ENCODE results near the gene SGSM1. TPM values are rescaled to one million over a fixed set of nuclear protein-coding genes. Genes with fewer than 3 reads are reported as not detected.

The SGSM1 gene
- 1 to 10 TPM in 1 of 2 donors, under 1 TPM in 1; 0.70 to 3.0 TPM for total RNA-seq
- 2.5 to 5.1 reads per million in 2 donors for total RNA-seq

GRCh38 chr22:24805790-24806662, at the start of gene SGSM1:
TSS of gene SGSM1 (plus strand) at chr22:24806211. CDS start at chr22:24806326, 115 bp downstream.
- ATAC-seq, result peak; percentile 95
- peak; percentile 60 to 67 (median 66) for DNase-seq
- Mint-ChIP-seq H3K36me3 (ENCODE audit: low read depth) (peaks cover 2% of the 10 kb centered on the region), H3K4me1 (peaks cover 31% of the 10 kb centered on the region), H3K4me3 (peak within 1 kb of the TSS; percentile 84), H3K27me3 (no peaks in the 10 kb centered on the region), H3K27ac (peak within 1 kb of the TSS; percentile 90)
- H3K9me3 ChIP-seq (ENCODE audit: control insufficient read depth, low read length, poor library complexity, severe bottlenecking), result no peaks in the 10 kb centered on the region

- no peaks in the 10 kb centered on the region for H3K36me3 Mint-ChIP-seq (ENCODE audit: low read depth)
- peaks cover 21% of the 10 kb centered on the region for H3K27me3 Mint-ChIP-seq
- no peaks in the 10 kb centered on the region for H3K9me3 ChIP-seq (ENCODE audit: control insufficient read depth, low read length, poor library complexity, severe bottlenecking)
- ATAC-seq (no peak), DNase-seq (peak in 2 of 3 donors; percentile 20 to 49)
- no peaks in the 10 kb centered on the region for H3K4me1 Mint-ChIP-seq
- no peak overlapping the region for H3K4me3 Mint-ChIP-seq
- H3K27ac Mint-ChIP-seq, result no peak overlapping the region
Observed at GRCh38 chr22:24758164-24758799, 47.7 kb upstream of the SGSM1 start.

DNA sequence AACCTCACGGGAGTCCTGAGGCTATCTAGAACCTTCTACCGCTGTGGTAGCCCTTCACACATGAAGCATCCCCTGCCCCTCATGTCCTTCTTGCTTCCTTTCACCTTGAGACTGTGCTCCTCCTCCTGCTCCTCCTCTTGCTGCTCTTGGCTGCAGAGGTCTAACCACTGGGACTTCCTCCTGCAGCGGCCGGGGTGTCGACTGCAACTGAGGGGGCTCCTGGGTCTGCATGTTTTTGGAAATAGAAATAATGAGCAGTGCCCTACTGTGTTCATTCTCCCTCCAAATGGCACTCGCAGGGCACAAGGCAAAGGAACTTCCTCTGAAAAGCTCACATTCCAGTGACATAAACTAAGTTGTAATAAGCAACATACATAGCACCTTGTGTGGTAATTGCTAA, 46.2 kb upstream of the SGSM1 start:
- H3K9me3 ChIP-seq (ENCODE audit: control insufficient read depth, low read length, poor library complexity, severe bottlenecking), result no peaks in the 10 kb centered on the region
- Mint-ChIP-seq H3K27ac (no peak overlapping the region), H3K27me3 (peaks cover 26% of the 10 kb centered on the region), H3K4me3 (no peak overlapping the region), H3K4me1 (no peaks in the 10 kb centered on the region), H3K36me3 (ENCODE audit: low read depth) (no peaks in the 10 kb centered on the region)
- DNase-seq (no peak), ATAC-seq (no peak)

GRCh38 chr22:24760708-24761306, 45.2 kb upstream of the SGSM1 start:
- H3K9me3 ChIP-seq (ENCODE audit: control insufficient read depth, low read length, poor library complexity, severe bottlenecking), result no peaks in the 10 kb centered on the region
- DNase-seq, result no peak
- Mint-ChIP-seq H3K27me3 (peaks cover 24% of the 10 kb centered on the region), H3K36me3 (ENCODE audit: low read depth) (no peaks in the 10 kb centered on the region), H3K4me1 (no peaks in the 10 kb centered on the region), H3K27ac (no peak overlapping the region), H3K4me3 (no peak overlapping the region)
- ATAC-seq, result no peak

- H3K4me1 Mint-ChIP-seq, result no peaks in the 10 kb centered on the region
Observed at GRCh38 chr22:24761888-24762675, 43.9 kb upstream of the SGSM1 start.

DNA sequence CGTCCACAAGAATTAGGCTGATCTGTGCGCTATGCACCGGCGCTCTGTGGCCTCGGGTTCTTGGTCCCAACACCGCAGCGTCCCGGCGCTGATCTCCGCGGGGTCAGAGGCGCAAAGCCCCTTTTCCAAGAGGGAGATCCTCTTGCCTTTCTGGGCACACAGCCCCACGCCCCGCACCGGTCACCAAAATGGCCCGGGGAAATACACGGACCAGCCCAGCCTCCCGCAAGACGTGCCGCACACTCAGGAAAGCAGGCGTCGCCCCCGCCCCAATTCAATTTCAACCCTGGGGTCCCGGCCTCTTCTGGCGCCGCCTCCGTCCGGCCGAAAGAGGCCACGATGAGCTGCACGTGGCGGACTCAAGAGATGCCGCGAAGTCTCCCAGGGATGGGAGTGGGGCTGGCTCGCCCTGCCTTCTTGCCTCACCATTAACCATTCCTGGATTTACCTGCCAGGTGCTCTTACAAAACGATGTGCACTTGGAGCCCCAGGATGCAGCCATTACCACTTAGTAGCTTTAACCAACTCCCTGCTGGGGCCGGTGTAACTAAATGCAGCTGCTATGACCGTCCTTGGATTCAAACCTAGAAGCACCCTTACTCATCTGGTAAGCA, 42.0 kb upstream of the SGSM1 start:
- no peak for DNase-seq
- no peaks in the 10 kb centered on the region for H3K9me3 ChIP-seq (ENCODE audit: control insufficient read depth, low read length, poor library complexity, severe bottlenecking)
- Mint-ChIP-seq H3K4me3 (no peak overlapping the region), H3K27me3 (peaks cover 21% of the 10 kb centered on the region), H3K4me1 (no peaks in the 10 kb centered on the region), H3K27ac (no peak overlapping the region), H3K36me3 (ENCODE audit: low read depth) (no peaks in the 10 kb centered on the region)
- ATAC-seq, result no peak

More at GRCh38 chr22:24761888-24762675, 43.9 kb upstream of the SGSM1 start:
- DNase-seq, result no peak
- H3K9me3 ChIP-seq (ENCODE audit: control insufficient read depth, low read length, poor library complexity, severe bottlenecking), result no peaks in the 10 kb centered on the region
- H3K27ac Mint-ChIP-seq, result no peak overlapping the region
- H3K4me3 Mint-ChIP-seq, result no peak overlapping the region
- no peaks in the 10 kb centered on the region for H3K36me3 Mint-ChIP-seq (ENCODE audit: low read depth)
- no peak for ATAC-seq
- peaks cover 24% of the 10 kb centered on the region for H3K27me3 Mint-ChIP-seq

GRCh38 chr22:24765166-24765565, 40.8 kb upstream of the SGSM1 start:
- DNase-seq (no peak), ATAC-seq (no peak)
- H3K9me3 ChIP-seq (ENCODE audit: control insufficient read depth, low read length, poor library complexity, severe bottlenecking), result no peaks in the 10 kb centered on the region
- Mint-ChIP-seq H3K27ac (no peak overlapping the region), H3K36me3 (ENCODE audit: low read depth) (no peaks in the 10 kb centered on the region), H3K27me3 (peaks cover 25% of the 10 kb centered on the region), H3K4me3 (no peak overlapping the region), H3K4me1 (no peaks in the 10 kb centered on the region)

GRCh38 chr22:24768537-24769374, 37.3 kb upstream of the SGSM1 start:
- H3K9me3 ChIP-seq (ENCODE audit: control insufficient read depth, low read length, poor library complexity, severe bottlenecking), result no peaks in the 10 kb centered on the region
- H3K27me3 Mint-ChIP-seq, result peaks cover 29% of the 10 kb centered on the region
- no peak overlapping the region for H3K4me3 Mint-ChIP-seq
- ATAC-seq (peak; percentile 47), DNase-seq (peak in 1 of 3 donors; percentile 18)
- H3K27ac Mint-ChIP-seq, result no peak overlapping the region
- H3K36me3 Mint-ChIP-seq (ENCODE audit: low read depth), result no peaks in the 10 kb centered on the region
- H3K4me1 Mint-ChIP-seq, result no peaks in the 10 kb centered on the region

DNA sequence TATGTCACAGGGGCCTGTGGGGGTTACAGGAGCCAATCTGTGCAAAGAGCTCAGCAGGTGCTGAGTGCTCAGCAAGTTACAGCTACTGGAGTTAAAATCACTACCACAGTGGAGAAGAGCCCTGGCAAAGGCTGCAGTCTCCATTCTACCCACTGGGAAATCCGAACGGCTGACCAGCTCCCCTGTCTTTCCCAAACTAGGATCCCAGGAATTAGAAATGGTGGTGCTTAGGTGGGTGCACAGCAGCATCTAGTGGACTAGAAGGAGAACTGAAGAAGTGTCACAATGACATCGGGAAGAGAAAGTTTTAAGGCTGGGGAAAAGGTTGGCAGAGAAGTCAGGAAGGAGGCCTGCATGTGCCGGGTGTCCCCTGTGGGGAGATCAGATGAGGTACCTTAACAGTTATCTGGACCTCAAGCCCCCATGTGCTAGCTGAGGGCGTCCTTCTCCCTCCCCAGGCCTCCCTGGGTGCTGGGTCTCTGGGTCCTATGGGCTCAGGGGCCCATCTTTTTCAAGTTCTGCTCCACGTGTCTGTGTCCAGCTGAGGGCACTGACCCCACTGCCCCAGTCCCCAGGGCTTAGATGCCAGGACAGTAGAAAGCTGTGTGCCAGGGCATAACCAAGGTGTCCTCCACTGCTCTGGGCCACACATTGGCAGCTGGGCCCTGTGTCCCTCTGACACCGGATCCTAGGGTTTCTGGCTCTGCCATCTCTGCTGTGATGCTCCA, 33.4 kb upstream of the SGSM1 start:
- Mint-ChIP-seq H3K4me1 (no peaks in the 10 kb centered on the region), H3K27me3 (peaks cover 31% of the 10 kb centered on the region), H3K36me3 (ENCODE audit: low read depth) (peaks cover 3% of the 10 kb centered on the region), H3K27ac (no peak overlapping the region), H3K4me3 (no peak overlapping the region)
- no peak for DNase-seq
- H3K9me3 ChIP-seq (ENCODE audit: control insufficient read depth, low read length, poor library complexity, severe bottlenecking), result no peaks in the 10 kb centered on the region
- no peak for ATAC-seq

GRCh38 chr22:24775769-24776492, 30.1 kb upstream of the SGSM1 start:
- H3K36me3 Mint-ChIP-seq (ENCODE audit: low read depth), result peaks cover 3% of the 10 kb centered on the region
- peaks cover 32% of the 10 kb centered on the region for H3K27me3 Mint-ChIP-seq
- H3K4me3 Mint-ChIP-seq, result no peak overlapping the region
- no peak for ATAC-seq
- no peaks in the 10 kb centered on the region for H3K9me3 ChIP-seq (ENCODE audit: control insufficient read depth, low read length, poor library complexity, severe bottlenecking)
- no peaks in the 10 kb centered on the region for H3K4me1 Mint-ChIP-seq
- H3K27ac Mint-ChIP-seq, result no peak overlapping the region
- no peak for DNase-seq

GRCh38 chr22:24776525-24776924, 29.5 kb upstream of the SGSM1 start:
- Mint-ChIP-seq H3K27ac (no peak overlapping the region), H3K27me3 (peaks cover 32% of the 10 kb centered on the region), H3K4me1 (no peaks in the 10 kb centered on the region), H3K4me3 (no peak overlapping the region), H3K36me3 (ENCODE audit: low read depth) (peaks cover 3% of the 10 kb centered on the region)
- H3K9me3 ChIP-seq (ENCODE audit: control insufficient read depth, low read length, poor library complexity, severe bottlenecking), result no peaks in the 10 kb centered on the region
- ATAC-seq (no peak), DNase-seq (no peak)
